Transverse colon (tissue), 4 donors: Measurements from ENCODE around the gene COL6A2. TPM values are rescaled to one million over a fixed set of nuclear protein-coding genes. Genes with fewer than 3 reads are reported as not detected.

Experiments
- DNase-seq: peaks from one replicate; pipeline ENCODE4 v3.0.0-alpha.2; 2019
- H3K27ac ChIP-seq, 4 donors: fragments of 200-600 bp; sonication (generic); 2 replicates each; pipeline ENCODE4 v1.5.1; 2016 to 2018; ENCODE audit warnings: inconsistent platforms in 4 of 4
- H3K27me3 ChIP-seq: fragments of 200-600 bp; sonication (generic); 2 replicates; pipeline ENCODE4 v1.5.1; 2017; ENCODE audit warnings: inconsistent platforms
- H3K36me3 ChIP-seq, 4 donors: fragments of 200-600 bp; sonication (generic); 2 replicates each; pipeline ENCODE4 v1.5.1; 2017 to 2019; ENCODE audit warnings: inconsistent platforms in 4 of 4
- H3K4me1 ChIP-seq, 4 donors: fragments of 200-600 bp; sonication (generic); 2 replicates each; pipeline ENCODE4 v1.5.1; 2017 to 2020; ENCODE audit warnings: inconsistent platforms in 4 of 4
- H3K4me3 ChIP-seq, 4 donors: fragments of 200-600 bp; sonication (generic); 1 replicate in 1 of 4; 2 replicates in 3 of 4; pipeline versions ENCODE4 v1.5.1 to v1.6.1; 2017 to 2019; ENCODE audit warnings: inconsistent platforms in 4 of 4
- H3K9me3 ChIP-seq, 2 donors: fragments of 200-600 bp; sonication (generic); 2 replicates each; pipeline ENCODE4 v1.5.1; 2017 to 2019; ENCODE audit warnings: inconsistent platforms in 2 of 2
- CTCF ChIP-seq, 5 experiments: fragments of 200-600 bp in 3 of 5; fragments of 450-650 bp in 2 of 5; sonication (generic) in 3 of 5; IDR thresholded peaks; 1 replicate in 2 of 5; 2 replicates in 3 of 5; pipeline ENCODE4 v1.5.1; 2016 to 2017; ENCODE audit warnings: antibody characterized with exemption in 5 of 5, inconsistent platforms in 3 of 5, mild to moderate bottlenecking in 2 of 5, moderate library complexity in 1 of 5
- EP300 ChIP-seq: sonication (generic); formaldehyde crosslinking; IDR thresholded peaks from one replicate; pipeline ENCODE4 v1.6.1; 2017; ENCODE audit warnings: antibody characterized with exemption, low read depth
- POLR2A ChIP-seq: fragments of 450-650 bp; IDR thresholded peaks from one replicate; pipeline ENCODE4 v1.6.1; 2016; ENCODE audit warnings: antibody characterized with exemption, mild to moderate bottlenecking, moderate library complexity
- POLR2AphosphoS5 ChIP-seq, 3 donors: sonication (generic); formaldehyde crosslinking; IDR thresholded peaks; one replicate each; pipeline ENCODE4 v1.6.1; 2016; ENCODE audit warnings: antibody characterized with exemption in 3 of 3
- WGBS, 2 donors: methylation state at CpG; one replicate each; pipeline ENCODE4 v1.1.5; 2018; ENCODE audit warnings: low coverage in 1 of 2; 5-methylcytosine and 5-hydroxymethylcytosine counted together
- in situ Hi-C, 4 donors: fragments of 200-750 bp; cut with MboI; loops; one replicate each; pipeline versions ENCODE4 v1.15.0 to v1.15.1; 2017; ENCODE audit warnings: low sequenced_read_pairs in 3 of 4, low pct_ligation_motif_present in 1 of 4, low pct_unique_long_range_greater_than_20kb in 1 of 4
- intact Hi-C: fragments of 100-400 bp; cut with DNase I; formaldehyde crosslinking; loops from one replicate; pipeline ENCODE4 v1.15.1; 2023; ENCODE audit warnings: low total_unique reads
- total RNA-seq, 4 donors: library from RNA; depleted of rRNA; stranded (reverse); fragments of >200 nt; gene quantifications; one replicate each; pipeline ENCODE4 v1.1.0, GENCODE V29; 2016

COL6A2 gene
- total RNA-seq, 4 donors from 2014 or later = 172 to 550 (median 346) TPM

GRCh38 chr21:46148106-46148505 is 50.2 kb downstream of the COL6A2 start:
- DNase-seq = no peak
- no peaks in the 10 kb centered on the region for H3K36me3 ChIP-seq
- H3K4me3 ChIP-seq = no peak overlapping the region
- H3K9me3 ChIP-seq = no peaks in the 10 kb centered on the region
- in situ Hi-C loops (no loop called here), intact Hi-C loops (no loop called here)
- peaks cover 4 to 11% (median 10%) of the 10 kb centered on the region in 4 donors for H3K4me1 ChIP-seq
- WGBS, 2 donors = 87 to 100% methylated on average over 4 to 11 of the region's 11 CpGs
- no peak for TF ChIP-seq POLR2AphosphoS5 (IDR thresholded peaks at IDR 0.05)
- TF ChIP-seq EP300 = no peak
- no peak for TF ChIP-seq POLR2A
- no peak for TF ChIP-seq CTCF (IDR thresholded peaks at IDR 0.05)
- H3K27ac ChIP-seq = no peak overlapping the region
- H3K27me3 ChIP-seq = no peaks in the 10 kb centered on the region

DNA sequence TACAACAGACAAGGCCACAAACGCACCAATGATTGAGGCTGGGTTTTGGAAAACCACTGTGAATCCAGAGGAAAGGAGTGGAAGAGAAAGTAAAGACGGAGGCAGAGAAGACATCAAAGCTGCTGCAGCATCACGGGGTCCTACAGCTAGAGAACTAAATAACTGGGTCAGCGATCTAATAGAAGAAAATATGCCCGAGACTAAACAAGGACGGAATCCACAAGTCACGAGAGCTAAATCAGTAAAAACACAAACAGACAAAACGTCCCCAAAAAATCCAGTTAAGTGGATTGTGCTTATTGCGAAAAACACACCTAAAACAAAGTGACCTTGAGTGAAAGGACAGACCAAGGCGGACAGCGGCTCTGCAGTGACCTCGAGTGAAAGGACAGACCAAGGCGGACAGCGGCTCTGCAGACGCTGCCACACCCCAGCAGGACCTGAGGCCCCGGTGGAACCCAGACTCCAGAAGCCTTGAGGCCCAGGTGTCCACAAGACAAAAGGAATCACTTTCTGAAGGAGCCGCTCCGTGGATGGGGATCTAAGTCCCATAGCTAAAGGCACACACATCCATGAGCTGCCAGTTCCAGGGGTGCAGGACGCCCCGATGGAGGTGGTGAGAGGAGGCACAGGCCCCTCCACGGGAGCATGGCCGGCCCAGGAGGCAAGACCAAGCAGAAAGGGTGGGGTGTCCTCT is 51.4 kb downstream of the COL6A2 start:
- 83 to 84% methylated on average over 10 to 22 of the region's 22 CpGs for WGBS, 2 donors
- intact Hi-C loops = no loop called here
- TF ChIP-seq POLR2A (no peak), POLR2AphosphoS5 (IDR thresholded peaks at IDR 0.05) (no peak), CTCF (IDR thresholded peaks at IDR 0.05) (no peak), EP300 (no peak)
- DNase-seq = no peak
- in situ Hi-C loops = no loop called here
- Histone ChIP-seq H3K27me3 (no peaks in the 10 kb centered on the region), H3K27ac (no peak overlapping the region), H3K4me1 (peaks cover 8 to 11% (median 11%) of the 10 kb centered on the region in 4 donors), H3K4me3 (no peak overlapping the region), H3K9me3 (no peaks in the 10 kb centered on the region), H3K36me3 (no peaks in the 10 kb centered on the region)

- intact Hi-C loops (no loop called here), in situ Hi-C loops (no loop called here)
- Histone ChIP-seq H3K4me3 (no peak overlapping the region), H3K4me1 (peaks cover 8 to 11% (median 11%) of the 10 kb centered on the region in 4 donors), H3K27ac (no peak overlapping the region), H3K36me3 (no peaks in the 10 kb centered on the region), H3K27me3 (no peaks in the 10 kb centered on the region), H3K9me3 (no peaks in the 10 kb centered on the region)
- no peak for TF ChIP-seq POLR2A
- TF ChIP-seq EP300 = no peak
- no peak for TF ChIP-seq POLR2AphosphoS5 (IDR thresholded peaks at IDR 0.05)
- TF ChIP-seq CTCF (IDR thresholded peaks at IDR 0.05) = no peak
- DNase-seq = peak; percentile 4
- 75% methylated on average over 8 of the region's 19 CpGs; no CpG with 5 or more reads in 1 of the 2 donors for WGBS, 2 donors
These were observed 52.2 kb downstream of the COL6A2 start for GRCh38 chr21:46150073-46150472.

- H3K9me3 ChIP-seq = no peaks in the 10 kb centered on the region
- peaks cover 8 to 11% (median 11%) of the 10 kb centered on the region in 4 donors for H3K4me1 ChIP-seq
- intact Hi-C loops = no loop called here
- peak; percentile 6 for DNase-seq
- no peak overlapping the region for H3K4me3 ChIP-seq
- H3K36me3 ChIP-seq = no peaks in the 10 kb centered on the region
- in situ Hi-C loops = no loop called here
- no peak overlapping the region for H3K27ac ChIP-seq
- 86% methylated on average over 24 of the region's 24 CpGs; no CpG with 5 or more reads in 1 of the 2 donors for WGBS, 2 donors
- TF ChIP-seq POLR2AphosphoS5 (IDR thresholded peaks at IDR 0.05) = no peak
- no peak for TF ChIP-seq EP300
- TF ChIP-seq POLR2A = no peak
- no peak for TF ChIP-seq CTCF (IDR thresholded peaks at IDR 0.05)
- no peaks in the 10 kb centered on the region for H3K27me3 ChIP-seq
These were observed 52.7 kb downstream of the COL6A2 start for GRCh38 chr21:46150491-46151121.
